Hematopoietic multipotent progenitor cell treated with erythropoietin and hydrocortisone succinate and interleukin-3 and kit ligand, for 8 days (in vitro differentiated cells): ENCODE results near the gene UBE2QL1.

ENCODE experiments used
- DNase-seq: peaks from one replicate; pipeline ENCODE4 v3.0.0-alpha.2; 2015

UBE2QL1 gene

DNA sequence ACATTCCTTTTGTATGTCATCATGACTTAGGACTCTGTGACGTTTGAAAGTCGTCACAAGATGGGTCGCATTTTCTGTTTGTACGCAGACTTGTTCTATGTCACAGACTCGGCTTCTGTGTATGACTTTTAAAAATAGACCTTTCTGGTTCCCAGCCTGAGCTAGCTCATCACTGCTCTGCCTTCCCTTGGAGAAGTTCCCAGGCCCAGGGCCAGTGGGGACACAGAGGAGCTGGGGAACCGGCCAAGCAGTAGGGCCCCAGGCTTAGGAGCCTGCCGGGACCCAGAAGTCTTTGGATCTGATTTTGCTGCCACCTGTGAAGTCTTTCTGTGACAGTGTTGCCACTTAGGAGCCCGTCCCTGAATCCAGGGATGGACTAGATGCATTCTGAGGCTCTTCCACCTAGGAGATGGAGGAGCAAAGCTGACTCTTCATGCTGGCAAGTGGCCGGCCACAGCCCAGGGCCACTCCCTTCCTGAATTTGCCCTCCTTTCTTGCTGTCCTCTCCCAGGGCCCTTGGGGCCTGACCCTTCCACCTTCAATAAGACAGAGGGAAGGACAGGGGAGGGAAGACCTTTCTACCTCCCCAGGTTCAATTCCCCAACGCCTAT, 18.1 kb upstream of the UBE2QL1 start:
- DNase-seq: no peak

DNA sequence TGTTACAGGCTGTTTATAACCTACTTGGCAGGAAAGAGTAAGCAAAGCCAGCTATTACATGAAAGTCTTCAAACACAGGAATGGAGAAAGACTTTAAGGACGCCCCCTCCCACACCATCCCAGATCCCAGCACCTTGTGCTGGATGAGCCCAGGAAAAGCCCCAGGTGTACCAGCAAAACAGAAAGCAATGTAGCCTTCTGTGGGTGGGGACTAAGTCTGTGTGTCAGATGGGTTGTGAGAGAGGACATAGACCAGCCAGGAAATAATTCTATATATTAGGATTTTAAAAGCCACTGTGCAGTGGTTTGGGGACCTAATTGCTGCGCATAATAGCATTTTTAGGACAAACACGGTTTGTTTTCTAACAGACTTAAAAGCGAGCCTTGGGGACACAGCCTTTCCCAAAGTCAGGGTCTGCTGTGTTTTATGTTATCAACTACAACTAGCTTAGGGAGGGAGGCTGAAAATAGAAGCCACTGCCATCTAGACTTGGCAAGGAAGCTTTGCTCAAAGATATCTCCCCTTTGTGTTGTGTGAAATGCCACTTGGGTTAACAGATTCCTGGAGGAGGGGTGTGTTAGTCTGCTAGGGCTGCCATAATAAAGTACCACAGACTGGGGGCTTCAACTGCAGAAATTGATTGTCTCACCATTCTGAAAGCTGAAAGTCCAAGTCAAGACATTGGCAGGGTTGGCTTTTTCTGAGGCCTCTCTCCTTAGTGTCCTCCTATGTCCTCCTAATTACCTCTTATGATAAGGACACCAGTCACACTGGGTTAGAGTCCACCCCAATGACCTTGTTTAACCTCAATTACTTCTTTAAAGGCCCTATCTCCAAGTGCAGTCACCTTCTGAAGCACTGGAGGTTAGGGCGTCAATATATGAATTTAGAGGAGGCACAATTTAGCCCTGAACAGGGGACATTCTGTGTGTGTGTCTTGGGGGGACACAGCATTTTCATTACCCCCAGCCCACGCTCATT, 17.2 kb upstream of the UBE2QL1 start:
- DNase-seq: no peak

DNA sequence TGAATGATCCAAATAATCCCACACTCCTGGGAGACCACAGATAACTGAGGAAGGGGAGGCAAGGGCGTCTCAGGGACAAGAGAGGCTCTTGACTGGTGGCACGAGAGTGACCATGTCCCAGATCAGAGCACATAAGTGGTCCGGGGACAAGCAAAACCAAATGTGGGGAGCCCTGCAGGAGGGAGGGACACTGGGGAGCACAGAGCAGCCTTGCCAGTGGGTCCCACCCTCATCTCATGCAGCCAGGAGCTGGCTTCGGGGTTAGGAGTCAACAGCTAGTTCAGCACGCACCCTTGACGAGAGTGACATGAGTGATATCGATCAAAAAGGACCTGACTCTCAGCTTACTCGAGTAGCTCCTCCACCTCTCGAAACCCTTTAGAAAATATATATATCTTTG, 16.5 kb upstream of the UBE2QL1 start:
- no peak for DNase-seq

DNA sequence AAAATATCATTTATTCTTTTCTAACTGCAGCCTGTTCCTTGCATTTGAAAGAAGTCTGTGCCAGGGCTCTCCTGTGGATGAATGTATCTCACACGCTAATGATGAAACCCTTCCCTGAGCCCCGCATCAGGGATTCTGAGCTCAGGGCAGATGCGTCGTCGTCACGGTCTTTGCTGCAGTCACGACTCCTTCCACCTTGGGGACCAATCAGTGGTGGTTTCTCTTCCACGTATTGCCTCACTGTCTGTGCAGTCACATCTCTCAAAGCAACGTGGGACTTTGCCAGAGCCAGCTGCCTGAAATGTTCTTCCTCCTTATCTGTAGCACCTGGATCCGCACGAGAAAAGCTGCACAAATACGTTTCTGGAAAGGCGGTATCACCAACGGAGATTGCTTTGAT, 13.9 kb upstream of the UBE2QL1 start:
- no peak for DNase-seq

DNA sequence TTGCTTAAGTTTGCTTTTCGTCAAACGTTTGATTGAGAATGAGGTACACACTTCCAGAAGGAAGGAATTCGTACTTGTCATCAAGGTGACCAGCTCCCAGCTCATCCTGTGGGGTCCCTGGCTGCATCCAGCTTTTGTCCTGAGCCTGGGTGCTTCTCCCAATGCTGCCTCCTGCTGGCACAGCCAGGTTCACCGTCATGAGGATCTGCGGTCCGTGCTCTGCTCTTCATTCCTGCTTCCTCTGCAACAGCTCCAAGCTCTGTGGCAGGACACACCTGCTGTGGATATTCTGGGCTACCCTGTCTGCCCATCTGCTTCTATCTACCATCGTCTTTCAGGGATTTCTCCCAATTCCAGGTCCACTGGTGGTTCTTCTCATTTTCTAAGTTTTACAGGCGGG, 13.3 kb upstream of the UBE2QL1 start:
- peak; percentile 8 for DNase-seq

DNA sequence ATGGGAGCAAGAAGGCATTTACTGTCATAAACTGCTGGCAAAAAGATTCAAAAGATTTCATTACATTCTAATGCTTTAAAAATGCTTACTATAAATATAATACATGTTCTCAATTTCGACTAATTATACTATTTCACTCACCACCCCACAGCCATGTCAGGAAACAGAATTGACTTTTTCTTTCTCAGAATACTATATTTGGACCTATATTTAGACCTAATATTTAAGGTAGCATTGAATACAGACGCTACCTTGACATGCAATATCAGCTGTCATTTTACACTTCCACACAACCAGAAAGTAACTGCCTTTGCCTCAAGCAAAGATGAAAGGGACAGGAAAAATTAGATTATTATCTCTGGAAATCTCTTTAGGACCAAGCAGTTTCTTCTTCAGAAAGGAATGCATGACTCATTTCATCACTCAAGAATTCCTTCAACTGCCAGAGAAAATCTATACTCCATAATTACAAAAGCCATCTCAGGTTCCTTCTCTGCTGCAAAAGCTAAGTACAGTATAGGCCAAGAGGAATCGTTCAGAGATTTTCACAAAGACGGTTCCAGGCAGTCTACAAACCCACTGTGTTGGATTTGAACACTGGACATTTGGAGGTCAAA, 11.8 kb upstream of the UBE2QL1 start:
- no peak for DNase-seq

DNA sequence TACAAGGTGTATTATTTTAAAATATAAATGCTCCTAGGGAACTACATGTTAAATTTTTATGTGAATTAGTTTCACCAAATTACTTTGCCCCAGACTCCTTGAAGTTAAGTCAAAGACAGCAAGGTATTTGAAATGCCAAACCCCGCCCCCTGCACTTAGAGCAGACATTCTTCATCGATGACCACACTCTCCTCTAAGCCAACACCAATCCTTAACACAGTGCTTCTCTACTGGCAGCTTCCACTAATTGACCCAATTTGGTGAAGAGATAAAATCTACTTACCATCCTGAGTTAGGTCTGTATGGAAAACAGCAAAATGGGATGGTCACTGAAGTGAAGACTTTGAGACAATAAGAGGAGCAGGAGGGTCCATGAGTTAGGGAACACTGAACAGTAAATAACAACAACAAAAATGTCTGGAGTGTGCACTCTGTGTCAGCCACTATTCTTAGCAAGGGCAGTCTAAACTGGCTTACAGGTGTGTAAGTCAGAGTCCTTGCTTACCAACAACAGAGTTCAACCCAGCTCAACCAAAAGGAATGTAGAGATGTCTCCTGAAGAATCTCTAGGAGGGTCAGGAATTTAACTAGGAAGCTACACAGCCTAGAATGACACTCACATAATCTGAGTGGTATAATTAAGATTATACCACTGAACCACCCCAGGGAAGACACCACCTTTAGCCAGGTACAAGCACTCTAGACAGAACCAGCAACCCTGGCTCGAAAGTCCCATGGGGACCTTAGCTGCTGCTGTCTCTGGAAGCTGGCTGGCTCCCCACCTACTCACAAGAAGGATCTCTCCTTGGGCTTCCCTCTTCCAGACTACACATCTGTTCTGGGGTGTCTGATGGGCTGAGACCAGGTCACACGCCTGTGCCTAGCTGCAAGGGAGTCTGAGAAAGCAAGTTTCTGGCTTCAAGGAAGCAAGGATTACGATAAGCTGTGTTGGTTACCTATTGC, 8.8 kb upstream of the UBE2QL1 start:
- DNase-seq: no peak

DNA sequence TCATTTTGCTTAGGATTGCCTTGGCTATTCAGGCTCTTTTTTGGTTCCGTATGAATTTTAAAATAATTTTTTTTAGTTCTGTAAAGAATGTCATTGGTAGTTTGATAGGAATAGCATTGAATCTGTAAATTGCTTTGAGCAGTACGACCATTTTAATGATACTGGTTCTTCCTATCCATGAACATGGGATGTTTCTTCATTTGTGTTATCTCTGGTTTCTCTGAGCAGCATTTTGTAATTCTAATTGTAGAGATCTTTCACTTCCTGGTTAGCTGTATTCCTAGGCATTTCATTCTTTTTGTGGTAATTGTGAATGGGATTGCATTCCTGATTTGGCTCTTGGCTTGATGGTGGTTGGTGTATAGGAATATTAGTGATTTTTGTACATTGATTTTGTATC, 6.3 kb upstream of the UBE2QL1 start:
- no peak for DNase-seq

DNA sequence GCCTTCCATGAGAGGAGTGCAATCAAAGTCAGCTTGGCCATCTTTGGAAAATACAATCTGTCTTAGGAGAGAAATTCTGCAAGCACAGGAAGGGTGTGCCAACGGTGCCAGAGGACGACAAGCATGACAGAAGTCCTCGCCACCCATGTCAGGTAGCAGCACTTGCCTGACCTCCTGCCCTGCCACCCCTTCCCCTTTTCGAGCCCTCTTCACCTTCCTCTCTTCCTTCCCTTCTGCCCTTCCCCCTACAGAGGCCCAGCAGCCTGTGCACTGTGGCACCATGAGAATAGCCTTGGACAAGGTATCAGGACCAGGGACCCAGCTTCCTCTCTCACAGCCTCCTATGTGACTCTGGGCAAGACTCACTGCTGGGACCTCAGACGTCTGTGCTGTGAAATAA, 5.3 kb upstream of the UBE2QL1 start:
- no peak for DNase-seq

DNA sequence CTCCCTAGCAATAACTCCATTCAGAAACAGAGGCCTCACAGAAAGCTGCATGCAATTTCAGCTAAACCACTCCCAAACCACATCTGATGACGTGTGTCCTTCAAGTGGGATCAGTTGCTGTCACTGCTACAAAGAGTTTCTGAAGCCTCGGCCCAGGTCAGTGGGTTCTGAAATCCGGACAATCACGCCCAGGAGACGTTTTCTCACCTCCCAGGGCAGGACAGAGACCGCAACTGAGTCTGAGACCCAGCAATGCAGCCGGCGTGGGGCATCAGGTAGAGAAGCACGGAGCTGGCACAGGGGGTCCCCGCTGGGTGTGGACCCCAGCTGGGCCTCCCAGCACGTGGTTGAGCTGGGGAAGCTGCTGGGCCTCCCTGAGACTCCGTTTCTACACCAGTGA, 2.6 kb upstream of the UBE2QL1 start:
- no peak for DNase-seq

DNA sequence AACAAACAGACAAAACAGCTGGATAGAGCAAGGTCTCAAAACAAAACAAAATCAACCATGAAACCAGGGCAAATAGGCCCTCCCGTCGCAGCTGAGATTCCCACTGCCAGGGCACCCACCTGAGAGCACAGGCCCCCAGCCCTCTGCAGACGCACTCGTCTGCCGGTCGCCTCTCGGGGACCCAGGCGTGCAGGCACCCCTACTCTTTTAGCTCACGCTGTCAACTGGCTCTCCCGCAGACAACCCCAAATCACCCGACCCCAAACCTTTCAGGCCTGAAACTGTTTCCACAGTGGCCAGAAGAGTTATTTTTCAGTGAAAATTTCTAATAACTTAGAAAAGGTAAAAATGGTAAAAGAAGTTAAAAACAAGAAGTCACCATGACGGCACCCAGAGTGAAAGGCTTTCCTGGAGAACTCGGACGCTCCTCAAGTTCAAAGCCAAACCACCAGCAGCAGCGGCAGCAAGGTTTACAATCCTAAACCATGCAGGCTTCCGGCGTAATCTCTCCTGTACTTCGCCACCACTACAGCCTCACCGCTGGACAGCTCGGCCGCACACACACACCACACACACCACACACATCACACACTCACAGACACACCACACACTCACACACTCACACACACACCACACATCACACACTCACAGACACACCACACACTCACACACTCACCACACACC, 1.9 kb upstream of the UBE2QL1 start:
- no peak for DNase-seq

DNA sequence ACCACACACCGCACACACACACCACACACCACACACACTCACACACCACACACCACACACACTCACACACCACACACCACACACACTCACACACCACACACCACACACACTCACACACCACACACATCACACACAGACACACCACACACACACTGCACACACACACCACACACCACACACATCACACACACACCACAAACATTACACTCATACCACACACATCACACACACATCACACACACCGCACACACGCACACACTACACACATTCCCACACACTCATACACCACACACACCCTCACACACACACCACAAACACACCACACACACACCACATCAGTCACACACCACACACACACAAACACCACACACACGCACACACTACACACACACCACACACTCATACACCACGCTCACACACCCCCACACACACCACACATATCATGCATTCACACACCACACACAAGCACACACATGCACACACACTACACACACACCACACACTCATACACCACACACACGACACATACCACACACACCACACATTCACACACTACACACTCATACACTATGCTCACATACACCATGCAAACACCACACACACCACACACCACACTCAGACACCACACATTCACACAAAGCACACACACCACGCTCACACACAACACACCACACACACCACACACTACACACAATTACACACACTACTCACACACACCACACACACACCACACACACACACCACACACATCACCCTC, 1.1 kb upstream of the UBE2QL1 start:
- no peak for DNase-seq

DNA sequence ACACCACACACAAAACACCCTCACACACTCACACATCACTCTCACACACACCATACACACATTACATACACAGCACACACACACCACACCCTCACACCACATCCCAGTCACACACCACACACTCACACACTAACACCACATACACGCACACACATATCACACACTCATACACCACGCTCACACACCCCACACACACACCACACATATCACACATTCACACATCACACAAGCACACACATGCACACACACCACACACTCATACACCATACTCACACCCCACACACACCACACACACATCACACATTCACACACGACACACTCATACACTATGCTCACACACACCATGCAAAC, 543 bp upstream of the UBE2QL1 start:
- no peak for DNase-seq

DNA sequence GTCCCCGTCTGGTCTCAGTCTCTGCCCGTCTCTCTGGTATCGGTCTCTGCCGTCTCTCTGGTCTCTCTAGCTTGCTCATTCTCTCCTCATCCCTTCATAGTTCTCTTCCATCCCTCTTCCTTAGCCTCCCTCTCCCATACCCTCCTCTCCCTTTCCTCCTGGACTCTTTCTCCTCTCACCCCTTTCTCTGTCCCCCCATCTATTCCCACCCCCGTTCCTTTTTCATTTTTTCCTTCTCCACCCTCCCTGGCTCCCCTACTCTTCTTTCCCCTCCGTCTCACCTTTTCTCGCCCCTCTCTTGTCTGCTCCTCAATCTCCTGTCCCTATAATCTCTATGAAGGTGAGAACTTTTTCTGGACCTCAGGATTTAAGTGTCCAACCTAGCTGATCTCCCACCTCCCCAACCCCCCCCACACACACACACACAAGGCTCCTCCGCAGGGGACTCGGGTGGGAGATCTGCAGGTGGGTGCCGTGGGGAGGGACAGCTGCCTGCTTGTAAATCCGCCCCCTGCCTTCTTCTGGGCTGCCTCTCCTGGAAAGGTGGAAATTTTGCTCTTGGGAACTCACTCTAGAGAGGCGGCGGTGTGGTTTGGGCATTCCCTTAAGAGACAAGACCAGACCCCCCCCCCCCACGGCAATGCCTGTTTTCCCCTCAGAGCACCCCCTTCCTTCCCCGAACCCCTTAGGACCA, 953 bp downstream of the UBE2QL1 start:
- no peak for DNase-seq

DNA sequence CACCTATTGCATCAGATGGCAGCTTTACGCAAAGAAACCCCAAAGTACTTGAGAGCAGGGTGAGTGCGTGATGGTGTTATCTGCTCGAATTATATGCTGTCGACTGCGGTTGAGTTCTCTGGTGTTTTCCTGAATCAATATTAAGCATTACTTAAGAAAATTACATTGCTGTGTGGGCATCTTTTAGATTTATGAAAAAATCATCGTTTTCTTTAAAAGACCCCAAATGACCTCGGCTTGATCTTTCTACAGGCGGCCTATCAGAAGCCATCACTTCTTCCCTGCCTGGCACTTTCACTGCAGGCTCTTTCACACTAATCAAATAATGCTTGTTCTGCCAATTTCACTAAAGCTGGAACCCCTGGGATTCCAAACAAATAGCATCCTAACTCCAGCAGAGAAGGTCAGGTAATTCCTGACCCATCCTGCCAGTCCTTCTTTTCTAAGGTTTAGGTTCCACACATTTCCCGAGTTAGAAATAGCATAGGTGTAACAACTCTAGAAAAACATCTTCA, 1.7 kb downstream of the UBE2QL1 start:
- DNase-seq: no peak

DNA sequence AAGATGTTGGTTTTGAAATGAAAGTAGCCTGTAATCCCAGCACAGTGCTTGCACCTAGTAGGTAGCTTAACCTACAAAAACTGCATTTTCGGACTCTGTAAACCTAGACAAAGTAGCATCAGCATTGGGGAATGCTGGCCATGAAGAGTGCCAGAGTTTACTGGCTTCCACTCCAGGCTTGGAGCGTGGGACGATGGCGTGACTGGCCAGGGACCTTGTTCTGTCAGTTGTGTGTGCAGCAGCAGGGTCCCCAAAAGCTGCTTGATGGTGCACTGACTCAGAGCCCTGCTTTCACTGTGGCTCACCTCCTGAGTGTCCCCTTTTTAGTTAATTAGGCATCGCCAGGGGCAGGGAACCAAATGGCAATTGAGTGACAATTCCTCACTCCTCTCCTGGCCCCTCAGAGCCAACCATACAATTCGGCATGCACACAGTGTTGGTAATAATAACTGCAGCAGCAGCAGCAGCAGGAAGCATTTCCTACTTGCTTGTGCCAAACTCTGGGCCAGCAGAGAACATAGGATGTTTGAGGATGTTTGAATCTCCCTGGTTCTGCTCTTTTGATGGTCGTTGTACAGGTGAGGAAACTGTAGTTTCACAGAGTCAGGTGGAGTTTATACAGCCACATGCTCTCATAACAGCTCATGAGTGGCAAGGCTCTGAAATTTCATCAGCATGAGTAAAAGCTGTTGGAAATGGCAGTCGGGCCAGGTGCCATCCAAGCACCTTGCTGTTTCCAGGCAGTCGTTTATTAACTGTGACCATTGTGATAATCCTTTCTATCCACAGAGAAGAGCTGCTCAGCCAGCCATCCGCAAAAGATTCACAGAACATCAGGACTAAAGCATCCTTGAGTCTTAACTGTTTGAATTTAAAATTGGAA, 4.2 kb downstream of the UBE2QL1 start:
- no peak for DNase-seq

DNA sequence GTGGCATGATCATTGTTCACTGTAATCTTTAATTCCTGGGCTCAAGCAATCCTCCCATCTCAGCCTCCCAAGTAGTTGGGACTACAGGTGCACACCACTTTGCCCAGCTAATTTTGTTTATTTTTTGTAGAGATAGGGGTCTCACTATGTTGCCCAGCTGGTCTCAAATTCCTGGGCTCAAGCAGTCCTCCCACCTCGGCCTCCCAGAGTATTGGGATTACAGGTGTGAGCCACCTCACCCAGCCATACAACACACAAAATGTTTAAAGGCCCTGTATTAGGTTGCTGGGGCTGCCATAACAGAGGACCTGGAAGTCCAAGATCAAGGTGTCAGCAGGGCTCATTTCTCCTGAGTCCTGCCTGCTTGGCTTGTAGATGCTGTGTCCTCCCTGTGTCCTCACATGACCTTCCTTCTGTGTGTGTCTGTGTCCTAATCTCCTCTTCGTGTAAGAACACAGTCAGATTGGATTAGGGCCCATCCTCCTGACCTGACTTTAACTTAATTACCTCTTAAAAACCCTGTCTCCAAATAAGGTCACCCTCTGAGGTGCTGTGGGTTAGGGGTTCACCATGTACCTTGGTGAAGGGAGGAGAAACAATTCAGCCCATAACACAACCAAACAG, 5.4 kb downstream of the UBE2QL1 start:
- no peak for DNase-seq

DNA sequence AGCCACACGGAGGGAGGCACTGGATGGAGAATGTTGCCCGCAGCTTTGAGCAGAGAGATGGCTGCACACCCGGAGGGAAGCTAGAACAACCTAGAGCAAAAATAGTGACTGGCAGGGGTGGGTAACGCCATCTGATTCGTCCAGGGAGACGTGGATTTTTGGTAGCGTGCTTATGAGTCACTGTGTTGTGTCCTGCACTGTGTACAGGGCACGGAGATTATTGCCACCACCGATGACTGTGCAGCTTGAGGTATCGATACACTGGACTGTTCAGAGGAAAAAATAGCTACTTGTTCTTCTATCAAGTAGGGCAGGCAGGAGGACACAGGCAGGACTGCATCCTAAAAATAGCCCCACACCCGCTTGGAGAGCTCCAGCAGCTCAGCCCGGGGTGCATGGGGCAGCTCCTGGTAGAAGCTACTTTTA, 6.0 kb downstream of the UBE2QL1 start:
- no peak for DNase-seq

DNA sequence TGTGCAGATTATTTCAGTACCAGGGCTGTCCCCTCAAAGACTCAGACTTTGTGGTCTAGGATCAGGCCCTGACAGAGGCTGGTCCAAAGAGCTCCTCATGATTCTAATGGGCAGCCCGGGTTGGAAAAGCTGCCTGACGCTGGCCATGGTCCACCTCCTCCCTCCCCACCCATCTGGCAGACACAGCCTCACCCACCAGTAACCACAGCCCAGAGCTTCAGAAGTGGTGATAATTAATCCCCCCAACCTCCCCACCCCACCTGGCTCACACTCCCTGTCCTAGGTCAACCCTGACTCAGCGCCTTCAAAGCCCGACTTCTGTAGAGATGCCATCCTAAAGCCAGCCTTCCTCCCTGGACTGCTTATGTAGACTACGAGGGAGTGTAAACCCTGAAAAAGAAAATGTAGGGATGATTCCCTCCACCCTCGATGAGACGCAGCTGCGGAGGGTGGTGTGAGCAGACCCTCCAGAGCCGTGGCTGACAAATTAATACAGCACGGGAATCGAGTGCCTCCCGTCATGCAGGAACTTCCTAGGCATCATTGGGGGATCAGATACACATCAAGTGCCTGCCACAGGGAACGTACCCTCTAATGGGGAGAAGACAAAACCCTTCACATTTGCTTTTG, 7.0 kb downstream of the UBE2QL1 start:
- DNase-seq: no peak
